HG02642 (cell line): ENCODE results near the gene YPEL1.
"Not testable (repeated sequence)": the region's sequence is repeated elsewhere in the genome, so short reads cannot be mapped to it uniquely, and the experiment has no call there.

Experiments
- ATAC-seq: cut with Tn5 transposase; IDR thresholded peaks from one replicate; pipeline ENCODE4 v1.9.1; 2021; ENCODE audit warnings: mild to moderate bottlenecking; ENCODE audit not compliant: unreplicated experiment, poor library complexity

YPEL1 gene

GRCh38 chr22:21686634-21687393 is 48.8 kb downstream of the YPEL1 start:
- ATAC-seq = no peak

- ATAC-seq = no peak
These were observed 49.4 kb downstream of the YPEL1 start for GRCh38 chr22:21686193-21686608.

- ATAC-seq = no peak
These were observed 50.5 kb downstream of the YPEL1 start for GRCh38 chr22:21685164-21685513.

GRCh38 chr22:21684492-21685163 is 51.0 kb downstream of the YPEL1 start:
- ATAC-seq = no peak

DNA sequence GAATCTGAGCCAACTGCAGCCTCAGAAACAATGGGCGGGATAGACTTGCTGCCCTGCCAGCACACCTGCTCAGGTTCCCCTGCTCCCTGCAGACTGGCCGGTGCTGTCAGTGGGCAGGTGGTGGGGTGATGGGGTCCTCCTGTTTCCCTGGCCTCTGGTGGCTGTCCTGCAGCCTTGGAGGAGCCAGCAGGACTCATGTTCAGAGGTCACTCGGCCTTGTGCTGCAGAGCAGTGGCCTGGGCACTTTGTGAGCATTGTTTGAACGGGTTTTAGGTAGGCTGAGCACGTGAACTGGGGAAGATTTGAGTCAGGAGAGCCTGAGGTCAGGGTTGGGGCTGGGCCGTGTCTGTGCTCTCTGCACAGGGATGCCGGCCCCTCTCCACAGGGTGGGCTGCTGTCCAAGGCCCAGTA is 52.2 kb downstream of the YPEL1 start:
- no peak for ATAC-seq

GRCh38 chr22:21682385-21683175 is 53.0 kb downstream of the YPEL1 start:
- ATAC-seq = no peak

DNA sequence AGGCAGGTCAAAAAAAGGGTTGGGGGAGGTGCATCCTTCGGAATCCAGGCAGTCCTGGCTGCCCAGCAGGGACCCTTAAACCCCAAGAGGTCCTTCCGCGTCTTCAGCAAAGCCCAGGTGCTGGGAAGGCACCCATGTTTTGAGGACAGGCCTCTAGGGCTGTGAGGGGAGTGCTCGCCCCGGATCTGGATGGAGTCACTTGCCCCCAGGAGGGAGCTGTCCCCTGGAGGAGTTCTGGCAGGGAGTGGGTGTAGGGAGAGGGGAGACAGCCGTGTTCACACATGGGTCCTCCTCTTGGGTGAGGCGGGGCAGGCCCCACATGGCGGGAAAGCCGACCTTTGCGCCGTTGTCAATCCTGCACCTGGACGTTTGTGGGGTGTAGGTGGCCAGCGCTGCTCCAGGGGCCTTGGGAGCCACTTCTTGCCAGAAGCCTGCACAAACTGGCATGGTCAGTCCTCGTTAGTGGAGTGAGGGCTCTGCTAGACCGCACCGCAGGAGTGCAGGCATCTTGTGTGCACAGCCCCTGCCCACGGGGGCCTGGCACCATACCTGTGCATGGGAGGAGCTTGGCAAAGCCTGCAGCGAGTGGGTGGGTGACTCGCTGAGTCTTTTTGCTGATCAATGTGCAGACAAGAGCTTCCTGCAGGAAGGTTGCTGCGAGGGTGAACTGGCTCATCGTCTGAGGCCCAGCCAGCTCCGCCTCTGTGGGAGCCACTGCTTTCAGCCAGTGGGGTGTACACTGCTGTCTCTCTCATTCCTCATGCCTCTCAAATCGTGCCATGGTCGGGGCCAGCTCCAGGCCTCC is 53.8 kb downstream of the YPEL1 start:
- ATAC-seq = no peak

- ATAC-seq = no peak
These were observed 54.6 kb downstream of the YPEL1 start for GRCh38 chr22:21680830-21681565.

- ATAC-seq = no peak
These were observed 56.2 kb downstream of the YPEL1 start for GRCh38 chr22:21679383-21679782.

DNA sequence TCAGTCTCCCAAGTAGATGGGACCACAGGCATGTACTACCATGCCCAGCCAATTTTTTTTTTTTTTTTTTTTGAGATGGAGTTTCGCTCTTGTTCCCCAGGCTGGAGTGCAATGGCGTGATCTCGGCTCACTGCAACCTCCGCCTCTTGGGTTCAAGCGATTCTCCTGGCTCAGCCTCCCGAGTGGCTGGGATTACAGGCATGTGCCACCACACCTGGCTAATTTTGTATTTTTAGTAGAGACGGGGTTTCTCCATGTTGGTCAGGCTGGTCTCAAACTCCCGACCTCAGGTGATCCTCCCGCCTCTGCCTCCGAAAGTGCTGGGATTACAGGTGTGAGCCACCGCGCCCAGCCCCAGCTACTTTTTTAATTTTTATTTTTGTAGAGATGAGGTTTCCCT is 56.8 kb downstream of the YPEL1 start:
- ATAC-seq = not testable (repeated sequence)

DNA sequence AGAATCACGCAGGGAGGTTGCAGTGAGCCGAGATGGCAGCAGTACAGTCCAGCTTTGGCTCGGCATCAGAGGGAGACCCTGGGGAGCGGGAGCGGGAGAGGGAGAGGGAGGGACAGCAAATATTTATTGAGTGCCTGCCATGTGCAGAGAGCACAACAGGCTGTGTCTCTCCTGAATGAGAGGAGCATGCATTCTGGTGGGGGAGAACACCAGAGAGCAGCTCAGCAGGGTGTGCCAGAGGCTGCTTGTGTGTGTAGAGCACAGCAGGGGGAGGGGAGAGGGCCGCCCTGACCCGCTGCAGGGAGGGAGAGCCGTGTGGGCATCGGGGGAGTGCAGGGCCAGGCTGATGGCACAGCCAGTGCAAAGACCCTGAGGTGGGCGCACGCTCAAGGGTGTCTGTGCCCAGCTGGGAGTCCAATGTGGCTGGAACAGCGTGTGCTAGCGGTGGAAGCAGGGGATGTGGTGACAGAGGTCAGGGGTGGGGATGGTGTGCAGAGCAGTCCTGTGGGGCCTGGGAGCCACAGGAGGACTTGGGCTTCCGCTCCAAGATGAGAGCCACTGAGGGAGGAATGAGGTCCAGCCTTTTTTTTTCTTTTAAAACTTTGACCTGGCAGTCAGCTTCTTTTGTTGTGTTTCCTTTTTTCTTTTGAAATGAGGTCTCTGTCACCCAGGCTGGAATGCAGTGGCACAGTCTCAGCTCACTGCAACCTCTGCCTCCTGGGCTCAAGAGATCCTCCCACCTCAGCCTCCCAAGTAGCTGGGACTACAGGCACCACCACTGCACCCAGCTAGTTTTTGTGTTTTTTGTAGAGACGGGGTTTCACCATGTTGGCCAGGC is 57.8 kb downstream of the YPEL1 start:
- ATAC-seq = no peak

DNA sequence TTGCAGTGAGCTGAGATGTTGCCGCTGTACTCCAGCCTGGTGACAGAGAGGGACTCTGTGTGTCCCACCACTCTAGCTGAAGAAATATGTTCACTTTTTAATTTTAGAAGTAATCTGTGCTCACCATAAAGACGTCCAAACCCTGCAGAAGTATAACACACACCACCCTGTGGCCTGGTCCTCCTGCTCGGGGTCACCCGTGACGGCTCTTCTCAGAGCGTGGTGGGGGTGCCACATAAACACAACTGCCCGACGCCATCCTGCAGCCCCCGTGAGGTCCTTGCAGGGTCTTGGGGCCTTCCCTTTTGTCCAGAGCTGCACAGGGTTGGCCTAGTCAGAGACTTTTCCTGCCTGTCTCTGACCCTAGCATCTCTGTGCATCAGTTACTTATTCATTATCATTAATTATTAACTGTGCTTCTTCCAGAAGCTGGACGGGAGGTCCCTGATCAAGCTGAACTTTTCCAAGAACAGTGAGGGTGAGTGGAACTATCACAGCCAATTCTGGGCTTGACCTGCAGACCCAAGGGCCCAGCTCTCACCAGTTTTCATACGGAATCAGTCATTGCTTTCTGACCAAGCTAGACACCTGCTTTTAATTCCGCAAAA is 60.9 kb downstream of the YPEL1 start:
- ATAC-seq = no peak

- no peak for ATAC-seq
These were observed 61.9 kb downstream of the YPEL1 start for GRCh38 chr22:21673534-21674321.

GRCh38 chr22:21672107-21672629 is 63.4 kb downstream of the YPEL1 start:
- ATAC-seq = no peak

DNA sequence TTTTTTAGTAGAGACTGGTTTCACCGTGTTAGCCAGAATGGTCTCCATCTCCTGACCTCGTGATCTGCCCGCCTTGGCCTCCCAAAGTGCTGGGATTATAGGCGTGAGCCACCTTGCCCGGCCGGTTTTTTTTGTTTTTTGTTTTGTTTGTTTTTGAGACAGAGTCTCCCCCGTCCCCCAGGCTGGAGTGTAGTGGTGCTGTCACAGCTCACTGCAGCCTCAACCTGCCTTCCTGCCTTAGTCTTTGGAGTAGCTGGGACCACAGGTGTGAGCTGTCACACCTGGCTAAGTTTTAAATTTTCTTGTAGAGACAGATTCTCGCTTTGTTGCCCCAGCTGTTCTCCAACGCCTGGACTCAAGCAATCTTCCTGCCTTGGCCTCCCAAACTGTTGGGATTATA is 66.6 kb downstream of the YPEL1 start:
- no peak for ATAC-seq

GRCh38 chr22:21666786-21667185 is 68.8 kb downstream of the YPEL1 start:
- ATAC-seq = no peak

DNA sequence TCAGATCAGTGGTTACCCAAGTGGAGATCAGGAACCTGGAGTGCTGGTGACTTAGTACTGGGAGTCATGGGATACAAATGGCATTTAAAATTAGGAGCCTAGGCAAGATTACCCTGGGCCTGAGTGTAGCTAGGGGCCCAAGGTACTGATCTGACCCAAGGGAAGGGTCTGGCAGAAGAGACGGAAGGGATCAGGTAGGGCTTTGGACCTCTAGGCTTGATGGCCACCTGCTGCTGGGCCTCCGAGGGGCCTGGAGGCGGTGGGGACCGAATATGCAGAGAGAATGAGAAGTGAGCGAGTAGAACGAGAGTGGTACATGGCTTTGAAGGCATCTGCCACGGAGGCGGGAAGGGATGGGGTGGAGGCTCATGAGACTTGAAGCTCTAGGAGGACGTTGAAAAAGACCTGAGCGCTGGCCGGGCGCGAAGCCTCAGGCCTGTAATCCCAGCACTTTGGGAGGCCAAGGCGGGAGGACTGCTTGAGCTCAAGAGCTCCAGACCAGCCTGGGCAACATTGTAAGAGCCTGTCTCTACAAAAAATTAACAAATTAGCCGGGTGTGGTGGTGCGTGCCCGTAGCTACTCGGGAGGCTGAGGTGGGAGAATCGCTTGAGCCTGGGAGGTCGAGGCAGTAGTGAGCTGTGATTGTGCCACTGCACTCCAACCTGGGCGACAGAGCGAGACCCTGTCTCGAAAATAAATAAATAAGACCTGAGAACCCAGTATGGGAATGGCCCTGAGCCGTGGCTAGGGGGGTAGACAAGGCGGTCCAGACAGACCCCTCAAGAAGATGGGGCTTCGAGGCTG is 70.3 kb downstream of the YPEL1 start:
- ATAC-seq = no peak
